Measurements from ENCODE around the gene PLEKHG4B.

Gene PLEKHG4B

DNA sequence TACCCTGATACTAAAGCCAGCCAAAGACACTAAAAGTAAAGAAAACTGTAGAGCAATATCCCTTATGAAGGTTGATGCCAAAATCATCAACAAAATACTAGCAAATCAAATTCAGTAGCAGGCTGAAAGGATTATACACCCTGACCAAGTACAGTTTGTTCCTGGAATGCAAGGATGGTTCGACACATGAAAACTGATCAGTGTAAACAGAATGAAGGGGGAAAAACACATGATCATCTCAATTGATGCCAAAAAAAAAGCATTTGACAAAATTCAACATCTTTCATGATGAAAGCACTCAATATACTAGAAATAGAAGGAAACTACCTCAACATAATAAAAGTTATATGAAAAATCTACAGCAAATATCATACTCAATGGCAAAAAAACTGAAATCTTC is 55.8 kb downstream of the PLEKHG4B start:
- TF ChIP-seq, protein P1, sequence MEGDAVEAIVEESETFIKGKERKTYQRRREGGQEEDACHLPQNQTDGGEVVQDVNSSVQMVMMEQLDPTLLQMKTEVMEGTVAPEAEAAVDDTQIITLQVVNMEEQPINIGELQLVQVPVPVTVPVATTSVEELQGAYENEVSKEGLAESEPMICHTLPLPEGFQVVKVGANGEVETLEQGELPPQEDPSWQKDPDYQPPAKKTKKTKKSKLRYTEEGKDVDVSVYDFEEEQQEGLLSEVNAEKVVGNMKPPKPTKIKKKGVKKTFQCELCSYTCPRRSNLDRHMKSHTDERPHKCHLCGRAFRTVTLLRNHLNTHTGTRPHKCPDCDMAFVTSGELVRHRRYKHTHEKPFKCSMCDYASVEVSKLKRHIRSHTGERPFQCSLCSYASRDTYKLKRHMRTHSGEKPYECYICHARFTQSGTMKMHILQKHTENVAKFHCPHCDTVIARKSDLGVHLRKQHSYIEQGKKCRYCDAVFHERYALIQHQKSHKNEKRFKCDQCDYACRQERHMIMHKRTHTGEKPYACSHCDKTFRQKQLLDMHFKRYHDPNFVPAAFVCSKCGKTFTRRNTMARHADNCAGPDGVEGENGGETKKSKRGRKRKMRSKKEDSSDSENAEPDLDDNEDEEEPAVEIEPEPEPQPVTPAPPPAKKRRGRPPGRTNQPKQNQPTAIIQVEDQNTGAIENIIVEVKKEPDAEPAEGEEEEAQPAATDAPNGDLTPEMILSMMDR (IDR thresholded peaks at IDR 0.05; ENCODE audit: low read depth, low read length, missing control alignments): no peak
- DNase-seq: no peak
- H3K36me3 ChIP-seq (replicated peaks): no peaks in the 10 kb centered on the region
- no peak overlapping the region for H3K4me3 ChIP-seq (ENCODE audit: low read depth, low read length)
- H3K27me3 ChIP-seq (replicated peaks): no peaks in the 10 kb centered on the region
- in situ Hi-C loops (cut with HindIII; ENCODE audit: low pct_ligation_motif_present, low sequenced_read_pairs): no loop called here
- no peak overlapping the region for H3K27ac ChIP-seq

DNA sequence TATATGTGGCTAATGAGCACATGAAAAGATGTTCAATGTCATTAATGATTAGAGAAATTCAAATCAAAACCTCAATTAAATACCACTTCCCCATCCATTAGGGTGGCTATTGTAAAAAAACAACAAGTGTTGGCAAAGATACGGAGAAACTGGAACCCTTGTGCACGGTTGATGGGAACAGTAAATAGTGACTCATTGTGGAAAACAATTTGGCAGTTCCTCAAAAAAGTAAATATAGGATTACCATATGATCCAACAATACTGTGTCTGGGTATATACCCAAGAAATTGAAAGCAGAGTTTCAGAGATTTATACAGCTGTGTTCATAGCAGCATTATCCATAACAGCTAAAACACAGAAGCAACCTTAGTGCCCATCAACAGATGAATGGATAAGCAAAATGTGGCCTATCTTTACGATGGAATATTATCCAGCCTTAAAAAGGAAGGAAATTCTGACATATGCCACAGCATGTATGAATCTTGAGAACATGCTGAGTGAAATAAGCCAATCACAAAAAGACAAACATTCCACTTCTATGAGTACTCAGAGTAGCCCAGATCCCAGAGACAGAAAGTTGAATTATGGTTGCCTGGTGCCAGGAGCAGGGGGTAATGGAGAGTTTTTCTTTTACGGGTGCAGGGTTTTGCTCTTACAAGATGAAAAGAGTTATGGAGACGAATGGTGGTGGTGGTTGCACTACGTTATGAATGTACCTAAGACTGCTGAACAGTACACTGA is 57.9 kb downstream of the PLEKHG4B start:
- DNase-seq: no peak
- H3K27me3 ChIP-seq (replicated peaks): no peaks in the 10 kb centered on the region
- peak overlapping the region; percentile 29 for H3K27ac ChIP-seq
- in situ Hi-C loops (cut with HindIII; ENCODE audit: low pct_ligation_motif_present, low sequenced_read_pairs): no loop called here
- H3K4me3 ChIP-seq (ENCODE audit: low read depth, low read length): no peak overlapping the region
- no peaks in the 10 kb centered on the region for H3K36me3 ChIP-seq (replicated peaks)
- TF ChIP-seq, protein P1 (IDR thresholded peaks at IDR 0.05; ENCODE audit: low read depth, low read length, missing control alignments): no peak

DNA sequence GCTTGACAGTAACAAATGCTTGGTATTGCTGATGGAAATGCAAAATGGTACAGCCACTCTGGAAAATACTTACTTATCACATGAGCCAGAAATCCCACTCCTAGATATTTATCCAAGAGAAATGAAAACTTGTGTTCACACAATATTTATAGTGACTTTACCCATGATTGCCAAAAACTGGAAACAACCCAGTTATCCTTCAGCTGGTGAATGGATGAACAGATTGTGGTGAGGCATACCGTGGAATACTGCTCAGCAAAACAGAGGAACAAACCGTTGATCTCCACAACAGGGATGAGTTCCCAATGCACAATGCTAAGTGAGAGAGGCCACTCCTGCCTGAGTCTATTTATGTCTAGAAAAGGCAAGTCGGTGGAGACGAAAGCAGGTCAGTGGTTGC is 58.8 kb downstream of the PLEKHG4B start:
- TF ChIP-seq, protein P1 (IDR thresholded peaks at IDR 0.05; ENCODE audit: low read depth, low read length, missing control alignments): no peak
- in situ Hi-C loops (cut with HindIII; ENCODE audit: low pct_ligation_motif_present, low sequenced_read_pairs): no loop called here
- no peak for DNase-seq
- H3K27ac ChIP-seq: no peak overlapping the region
- no peaks in the 10 kb centered on the region for H3K36me3 ChIP-seq (replicated peaks)
- no peak overlapping the region for H3K4me3 ChIP-seq (ENCODE audit: low read depth, low read length)
- no peaks in the 10 kb centered on the region for H3K27me3 ChIP-seq (replicated peaks)

DNA sequence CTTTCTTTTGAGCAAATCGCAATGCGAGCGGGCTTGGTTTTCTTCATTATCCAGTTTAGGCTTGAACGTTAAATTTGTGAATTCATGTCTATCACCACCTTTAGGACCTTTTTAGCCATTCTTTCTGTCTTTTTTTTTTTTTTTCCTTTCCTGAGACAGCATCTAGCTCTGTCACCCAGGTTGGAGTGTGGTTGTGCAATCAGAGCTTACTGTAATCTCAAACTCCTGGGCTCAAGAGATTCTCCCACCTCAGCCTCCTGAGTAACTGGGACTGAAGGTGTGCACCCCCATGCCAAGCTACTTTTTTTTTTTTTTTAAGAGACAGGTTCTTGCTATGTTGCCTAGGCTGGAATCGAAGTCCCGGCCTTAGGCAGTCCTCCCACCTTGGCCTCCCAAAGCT is 60.1 kb downstream of the PLEKHG4B start:
- in situ Hi-C loops (cut with HindIII; ENCODE audit: low pct_ligation_motif_present, low sequenced_read_pairs): no loop called here
- DNase-seq: no peak
- Histone ChIP-seq H3K36me3 (replicated peaks) (no peaks in the 10 kb centered on the region), H3K27me3 (replicated peaks) (no peaks in the 10 kb centered on the region), H3K4me3 (ENCODE audit: low read depth, low read length) (no peak overlapping the region), H3K27ac (no peak overlapping the region)
- TF ChIP-seq, protein P1 (IDR thresholded peaks at IDR 0.05; ENCODE audit: low read depth, low read length, missing control alignments): no peak

DNA sequence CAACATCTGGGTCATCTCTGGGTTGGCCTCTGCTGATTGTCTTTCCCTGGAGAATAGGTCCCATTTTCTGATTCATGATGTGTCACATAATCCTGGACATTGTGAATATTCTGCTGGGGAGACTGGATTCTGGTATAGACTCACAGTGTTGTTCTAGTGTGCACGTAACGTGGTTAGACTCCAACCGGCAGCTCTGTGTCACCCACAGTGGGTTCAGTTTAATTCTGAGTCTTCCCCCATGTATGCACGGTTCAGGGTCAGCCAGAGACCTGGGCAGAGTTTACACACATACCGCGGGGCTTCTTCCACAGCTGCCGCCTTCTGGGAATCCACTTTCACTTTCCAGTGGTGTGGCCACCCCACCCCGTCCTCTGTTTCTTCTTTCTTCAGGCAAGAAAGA is 61.3 kb downstream of the PLEKHG4B start:
- peak; percentile 77 for DNase-seq
- TF ChIP-seq, protein P1 (IDR thresholded peaks at IDR 0.05; ENCODE audit: low read depth, low read length, missing control alignments): no peak
- Histone ChIP-seq H3K36me3 (replicated peaks) (no peaks in the 10 kb centered on the region), H3K27me3 (replicated peaks) (no peaks in the 10 kb centered on the region), H3K4me3 (ENCODE audit: low read depth, low read length) (peak overlapping the region; percentile 12), H3K27ac (peak overlapping the region; percentile 26)
- in situ Hi-C loops (cut with HindIII; ENCODE audit: low pct_ligation_motif_present, low sequenced_read_pairs): no loop called here

DNA sequence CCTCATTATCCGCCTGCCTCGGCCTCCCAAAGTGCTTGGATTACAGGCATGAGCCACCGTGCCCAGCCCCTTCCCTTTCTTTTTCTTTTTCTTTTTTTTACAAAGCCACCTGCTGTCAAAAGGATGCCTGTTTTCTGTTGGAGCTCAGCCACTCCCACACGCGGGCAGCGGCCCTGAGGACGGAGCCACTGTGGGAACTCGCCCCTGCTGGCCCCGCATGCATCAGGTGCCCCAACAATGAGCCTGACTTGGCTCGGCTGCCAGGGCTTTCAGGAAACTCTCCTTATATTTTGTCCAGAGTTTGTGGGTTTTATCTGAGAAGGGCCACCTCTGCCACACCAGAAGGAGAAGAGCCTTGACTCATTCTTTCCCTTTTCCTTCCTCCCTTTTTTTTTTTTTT is 62.3 kb downstream of the PLEKHG4B start:
- no peaks in the 10 kb centered on the region for H3K36me3 ChIP-seq (replicated peaks)
- in situ Hi-C loops (cut with HindIII; ENCODE audit: low pct_ligation_motif_present, low sequenced_read_pairs): no loop called here
- TF ChIP-seq, protein P1 (IDR thresholded peaks at IDR 0.05; ENCODE audit: low read depth, low read length, missing control alignments): no peak
- DNase-seq: no peak
- no peaks in the 10 kb centered on the region for H3K27me3 ChIP-seq (replicated peaks)
- H3K27ac ChIP-seq: no peak overlapping the region
- no peak overlapping the region for H3K4me3 ChIP-seq (ENCODE audit: low read depth, low read length)

Data from brain microvascular endothelial cell (primary cell).